ENCODE measurements around the gene CHADL.

DNA sequence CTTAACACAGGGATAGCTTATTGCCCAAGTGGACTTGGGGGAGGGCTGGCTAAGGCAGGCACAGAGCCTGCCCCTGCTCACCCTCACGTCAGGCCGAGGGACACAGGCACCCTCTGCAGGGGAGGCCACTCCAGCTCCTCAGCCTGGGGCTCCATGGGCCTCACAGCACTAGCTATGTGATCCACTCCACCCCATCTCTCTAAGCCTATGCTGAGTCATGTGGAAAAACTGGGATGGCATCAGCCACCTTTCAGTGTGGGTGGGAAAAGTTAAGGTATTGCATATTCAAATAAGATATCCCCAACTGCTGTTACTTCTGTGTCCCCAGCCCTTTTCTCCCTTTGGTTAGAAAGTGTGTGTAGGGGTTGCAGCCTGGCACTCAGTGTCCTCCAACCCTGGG, 23.0 kb upstream of the CHADL start:
- TF ChIP-seq POLR2AphosphoS5 (IDR thresholded peaks at IDR 0.05; ENCODE audit: low read length) (no peak), EZH2 (IDR thresholded peaks at IDR 0.05; ENCODE audit: borderline replicate concordance, control insufficient read depth, low read depth, low read length) (no peak), POLR2A (IDR thresholded peaks at IDR 0.05; ENCODE audit: low read depth, low read length) (no peak), TCF7 (IDR thresholded peaks at IDR 0.05; ENCODE audit: borderline replicate concordance) (no peak), ZNF274 (IDR thresholded peaks at IDR 0.05; ENCODE audit: insufficient read depth, insufficient read length) (no peak), RAD21 (IDR thresholded peaks at IDR 0.05; ENCODE audit: insufficient read depth, low read depth, low read length) (no peak), MXI1 (IDR thresholded peaks at IDR 0.05; ENCODE audit: low read depth, low read length) (no peak)
- TF ChIP-seq, protein P1, sequence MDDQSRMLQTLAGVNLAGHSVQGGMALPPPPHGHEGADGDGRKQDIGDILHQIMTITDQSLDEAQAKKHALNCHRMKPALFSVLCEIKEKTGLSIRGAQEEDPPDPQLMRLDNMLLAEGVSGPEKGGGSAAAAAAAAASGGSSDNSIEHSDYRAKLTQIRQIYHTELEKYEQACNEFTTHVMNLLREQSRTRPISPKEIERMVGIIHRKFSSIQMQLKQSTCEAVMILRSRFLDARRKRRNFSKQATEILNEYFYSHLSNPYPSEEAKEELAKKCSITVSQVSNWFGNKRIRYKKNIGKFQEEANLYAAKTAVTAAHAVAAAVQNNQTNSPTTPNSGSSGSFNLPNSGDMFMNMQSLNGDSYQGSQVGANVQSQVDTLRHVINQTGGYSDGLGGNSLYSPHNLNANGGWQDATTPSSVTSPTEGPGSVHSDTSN (IDR thresholded peaks at IDR 0.05; ENCODE audit: insufficient replicate concordance, low read depth, low read length): no peak
- TF ChIP-seq, protein P2, sequence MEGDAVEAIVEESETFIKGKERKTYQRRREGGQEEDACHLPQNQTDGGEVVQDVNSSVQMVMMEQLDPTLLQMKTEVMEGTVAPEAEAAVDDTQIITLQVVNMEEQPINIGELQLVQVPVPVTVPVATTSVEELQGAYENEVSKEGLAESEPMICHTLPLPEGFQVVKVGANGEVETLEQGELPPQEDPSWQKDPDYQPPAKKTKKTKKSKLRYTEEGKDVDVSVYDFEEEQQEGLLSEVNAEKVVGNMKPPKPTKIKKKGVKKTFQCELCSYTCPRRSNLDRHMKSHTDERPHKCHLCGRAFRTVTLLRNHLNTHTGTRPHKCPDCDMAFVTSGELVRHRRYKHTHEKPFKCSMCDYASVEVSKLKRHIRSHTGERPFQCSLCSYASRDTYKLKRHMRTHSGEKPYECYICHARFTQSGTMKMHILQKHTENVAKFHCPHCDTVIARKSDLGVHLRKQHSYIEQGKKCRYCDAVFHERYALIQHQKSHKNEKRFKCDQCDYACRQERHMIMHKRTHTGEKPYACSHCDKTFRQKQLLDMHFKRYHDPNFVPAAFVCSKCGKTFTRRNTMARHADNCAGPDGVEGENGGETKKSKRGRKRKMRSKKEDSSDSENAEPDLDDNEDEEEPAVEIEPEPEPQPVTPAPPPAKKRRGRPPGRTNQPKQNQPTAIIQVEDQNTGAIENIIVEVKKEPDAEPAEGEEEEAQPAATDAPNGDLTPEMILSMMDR (IDR thresholded peaks at IDR 0.05 in 2 of 3, conservative IDR thresholded peaks at IDR 0.05 in 1 of 3; ENCODE audit: control insufficient read depth in 2 of 3, extremely low read depth in 1 of 3, insufficient read depth in 1 of 3, low read depth in 3 of 3, low read length in 3 of 3): no peak
